ENCODE measurements around the gene ZNF207.
"Not testable (repeated sequence)": the region's sequence is repeated elsewhere in the genome, so short reads cannot be mapped to it uniquely, and the experiment has no call there.

The ZNF207 gene

GRCh38 chr17:32345951-32346600 is 3.9 kb upstream of the ZNF207 start:
- no peak overlapping the region for H3K4me3 ChIP-seq (ENCODE audit: low read depth, low read length)
- TF ChIP-seq CTCF (IDR thresholded peaks at IDR 0.05; ENCODE audit: low read depth, low read length, missing control alignments): no peak
- DNase-seq (ENCODE audit: low read depth): no peak

DNA sequence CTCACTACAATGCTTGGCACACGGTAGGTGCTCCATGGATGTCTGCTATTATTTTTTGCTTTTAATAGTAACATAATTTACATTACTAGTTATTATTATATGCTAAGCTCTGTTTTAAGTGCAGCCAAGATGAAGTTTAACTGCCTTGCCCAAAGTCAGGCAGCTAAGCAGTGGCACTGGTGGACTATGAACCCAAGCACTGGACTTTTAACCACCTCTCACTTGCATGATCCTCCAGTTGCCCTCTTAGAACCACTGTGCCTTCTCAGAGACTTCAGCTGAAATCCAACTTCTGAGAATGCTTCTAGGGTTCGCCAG is 1.5 kb upstream of the ZNF207 start:
- H3K4me3 ChIP-seq (ENCODE audit: low read depth, low read length): no peak overlapping the region
- no peak for TF ChIP-seq CTCF (IDR thresholded peaks at IDR 0.05; ENCODE audit: low read depth, low read length, missing control alignments)
- DNase-seq (ENCODE audit: low read depth): no peak

DNA sequence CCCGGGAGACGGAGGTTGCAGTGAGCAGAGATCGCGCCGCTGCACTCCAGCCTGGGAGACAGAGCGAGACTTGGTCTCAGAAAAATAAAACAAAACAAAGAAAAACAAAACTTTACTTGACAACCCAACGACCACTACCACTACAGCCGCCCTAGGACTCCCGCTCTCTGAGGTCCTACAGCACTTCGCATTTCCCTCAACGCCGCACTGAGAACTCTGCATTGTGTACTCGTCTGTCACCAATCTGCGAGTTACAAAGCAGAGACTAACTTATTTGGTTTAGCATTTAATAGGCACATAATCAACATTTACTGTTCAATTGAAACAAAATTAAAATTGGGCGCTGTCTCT is 479 bp upstream of the ZNF207 start:
- H3K4me3 ChIP-seq (ENCODE audit: low read depth, low read length): peak overlapping the region; percentile 67
- TF ChIP-seq CTCF (IDR thresholded peaks at IDR 0.05; ENCODE audit: low read depth, low read length, missing control alignments): no peak
- DNase-seq (ENCODE audit: low read depth): no peak

- H3K4me3 ChIP-seq (ENCODE audit: low read depth, low read length): peak overlapping the region; percentile 67
- TF ChIP-seq CTCF (IDR thresholded peaks at IDR 0.05; ENCODE audit: low read depth, low read length, missing control alignments): no peak
- no peak for DNase-seq (ENCODE audit: low read depth)
Observed at GRCh38 chr17:32350666-32351418, 885 bp downstream of the ZNF207 start.

- DNase-seq (ENCODE audit: low read depth): not testable (repeated sequence)
- peak overlapping the region; percentile 40 for H3K4me3 ChIP-seq (ENCODE audit: low read depth, low read length)
Observed at GRCh38 chr17:32352734-32353133, 2.8 kb downstream of the ZNF207 start.

GRCh38 chr17:32355649-32356377 is 5.9 kb downstream of the ZNF207 start:
- DNase-seq (ENCODE audit: low read depth): no peak
- no peak for TF ChIP-seq CTCF (IDR thresholded peaks at IDR 0.05; ENCODE audit: low read depth, low read length, missing control alignments)
- H3K4me3 ChIP-seq (ENCODE audit: low read depth, low read length): no peak overlapping the region

GRCh38 chr17:32356378-32356743 is 6.4 kb downstream of the ZNF207 start:
- DNase-seq (ENCODE audit: low read depth): no peak
- no peak overlapping the region for H3K4me3 ChIP-seq (ENCODE audit: low read depth, low read length)
- TF ChIP-seq CTCF (IDR thresholded peaks at IDR 0.05; ENCODE audit: low read depth, low read length, missing control alignments): no peak

Measured in GM12864 (cell line).